T-helper 1 cell treated with Interleukin-12 subunit alpha and Interleukin-12 subunit beta and Interleukin-4 antibody, amounts not matched to agents 30 μg/mL and 1 μg/mL, for 36 hours (primary cell): ENCODE results near the gene BMPR1B.
"Not testable (repeated sequence)": the region's sequence is repeated elsewhere in the genome, so short reads cannot be mapped to it uniquely, and the experiment has no call there.

Experiments
- H3K27ac Mint-ChIP-seq: one replicate; pipeline ENCODE4 v1.8.0; 2021; ENCODE audit warnings: mild to moderate bottlenecking, mixed read lengths
- H3K27me3 Mint-ChIP-seq: one replicate; pipeline ENCODE4 v1.8.0; 2021; ENCODE audit warnings: low read depth, mixed read lengths
- H3K36me3 Mint-ChIP-seq: one replicate; pipeline ENCODE4 v1.8.0; 2021; ENCODE audit warnings: low read depth, mixed read lengths
- H3K4me1 Mint-ChIP-seq: one replicate; pipeline ENCODE4 v1.8.0; 2021; ENCODE audit warnings: low read depth, mixed read lengths
- H3K4me3 Mint-ChIP-seq: one replicate; pipeline ENCODE4 v1.8.0; 2021; ENCODE audit warnings: mild to moderate bottlenecking, moderate library complexity, mixed read lengths
- H3K9me3 Mint-ChIP-seq: one replicate; pipeline ENCODE4 v1.8.0; 2021; ENCODE audit warnings: mixed read lengths

The BMPR1B gene

GRCh38 chr4:95107635-95108034 is 349.9 kb downstream of the BMPR1B start:
- no peaks in the 10 kb centered on the region for H3K9me3 Mint-ChIP-seq
- H3K27ac Mint-ChIP-seq: no peak overlapping the region
- H3K27me3 Mint-ChIP-seq: no peaks in the 10 kb centered on the region
- H3K36me3 Mint-ChIP-seq: no peaks in the 10 kb centered on the region
- H3K4me1 Mint-ChIP-seq: no peaks in the 10 kb centered on the region
- H3K4me3 Mint-ChIP-seq: no peak overlapping the region

GRCh38 chr4:95108883-95109421 is 351.2 kb downstream of the BMPR1B start:
- Mint-ChIP-seq H3K27me3 (no peaks in the 10 kb centered on the region), H3K4me3 (no peak overlapping the region), H3K36me3 (no peaks in the 10 kb centered on the region), H3K4me1 (no peaks in the 10 kb centered on the region), H3K27ac (no peak overlapping the region), H3K9me3 (no peaks in the 10 kb centered on the region)

GRCh38 chr4:95114521-95114920 is 356.8 kb downstream of the BMPR1B start:
- H3K27ac Mint-ChIP-seq: no peak overlapping the region
- H3K9me3 Mint-ChIP-seq: no peaks in the 10 kb centered on the region
- H3K36me3 Mint-ChIP-seq: no peaks in the 10 kb centered on the region
- H3K27me3 Mint-ChIP-seq: no peaks in the 10 kb centered on the region
- no peaks in the 10 kb centered on the region for H3K4me1 Mint-ChIP-seq
- no peak overlapping the region for H3K4me3 Mint-ChIP-seq

GRCh38 chr4:95118497-95118896 is 360.7 kb downstream of the BMPR1B start:
- peaks cover 5% of the 10 kb centered on the region for H3K27me3 Mint-ChIP-seq
- H3K9me3 Mint-ChIP-seq: no peaks in the 10 kb centered on the region
- no peak overlapping the region for H3K27ac Mint-ChIP-seq
- H3K36me3 Mint-ChIP-seq: no peaks in the 10 kb centered on the region
- no peak overlapping the region for H3K4me3 Mint-ChIP-seq
- H3K4me1 Mint-ChIP-seq: no peaks in the 10 kb centered on the region

GRCh38 chr4:95120456-95120855 is 362.7 kb downstream of the BMPR1B start:
- Mint-ChIP-seq H3K27ac (no peak overlapping the region), H3K36me3 (no peaks in the 10 kb centered on the region), H3K9me3 (no peaks in the 10 kb centered on the region), H3K27me3 (peaks cover 5% of the 10 kb centered on the region), H3K4me1 (no peaks in the 10 kb centered on the region), H3K4me3 (no peak overlapping the region)

- Mint-ChIP-seq H3K27ac (no peak overlapping the region), H3K4me1 (no peaks in the 10 kb centered on the region), H3K4me3 (no peak overlapping the region), H3K36me3 (no peaks in the 10 kb centered on the region), H3K9me3 (no peaks in the 10 kb centered on the region), H3K27me3 (peaks cover 5% of the 10 kb centered on the region)
These were observed 364.2 kb downstream of the BMPR1B start for GRCh38 chr4:95122001-95122400.

- Mint-ChIP-seq H3K9me3 (no peaks in the 10 kb centered on the region), H3K27ac (no peak overlapping the region), H3K4me3 (no peak overlapping the region), H3K36me3 (no peaks in the 10 kb centered on the region), H3K27me3 (peaks cover 5% of the 10 kb centered on the region), H3K4me1 (no peaks in the 10 kb centered on the region)
These were observed 367.2 kb downstream of the BMPR1B start for GRCh38 chr4:95124906-95125504.

- Mint-ChIP-seq H3K36me3 (no peaks in the 10 kb centered on the region), H3K9me3 (no peaks in the 10 kb centered on the region), H3K4me3 (no peak overlapping the region), H3K27me3 (peaks cover 10% of the 10 kb centered on the region), H3K4me1 (no peaks in the 10 kb centered on the region), H3K27ac (no peak overlapping the region)
These were observed 371.3 kb downstream of the BMPR1B start for GRCh38 chr4:95129031-95129430.

GRCh38 chr4:95129821-95130311 is 372.1 kb downstream of the BMPR1B start:
- no peaks in the 10 kb centered on the region for H3K4me1 Mint-ChIP-seq
- H3K36me3 Mint-ChIP-seq: no peaks in the 10 kb centered on the region
- peaks cover 10% of the 10 kb centered on the region for H3K27me3 Mint-ChIP-seq
- H3K27ac Mint-ChIP-seq: no peak overlapping the region
- no peak overlapping the region for H3K4me3 Mint-ChIP-seq
- no peaks in the 10 kb centered on the region for H3K9me3 Mint-ChIP-seq

GRCh38 chr4:95134016-95134415 is 376.3 kb downstream of the BMPR1B start:
- peaks cover 10% of the 10 kb centered on the region for H3K27me3 Mint-ChIP-seq
- H3K4me3 Mint-ChIP-seq, H3K27ac Mint-ChIP-seq, H3K4me1 Mint-ChIP-seq, H3K9me3 Mint-ChIP-seq, H3K36me3 Mint-ChIP-seq: not testable (repeated sequence)

GRCh38 chr4:95139424-95139823 is 381.7 kb downstream of the BMPR1B start:
- H3K4me3 Mint-ChIP-seq, H3K36me3 Mint-ChIP-seq, H3K9me3 Mint-ChIP-seq, H3K27ac Mint-ChIP-seq, H3K4me1 Mint-ChIP-seq: not testable (repeated sequence)
- H3K27me3 Mint-ChIP-seq: peaks cover 10% of the 10 kb centered on the region

- H3K36me3 Mint-ChIP-seq: no peaks in the 10 kb centered on the region
- H3K4me3 Mint-ChIP-seq: no peak overlapping the region
- peaks cover 8% of the 10 kb centered on the region for H3K9me3 Mint-ChIP-seq
- peaks cover 1% of the 10 kb centered on the region for H3K4me1 Mint-ChIP-seq
- H3K27me3 Mint-ChIP-seq: peaks cover 23% of the 10 kb centered on the region
- H3K27ac Mint-ChIP-seq: no peak overlapping the region
These were observed 383.6 kb downstream of the BMPR1B start for GRCh38 chr4:95141361-95141760.

- Mint-ChIP-seq H3K27me3 (peaks cover 27% of the 10 kb centered on the region), H3K9me3 (peaks cover 8% of the 10 kb centered on the region)
These were observed 385.2 kb downstream of the BMPR1B start for GRCh38 chr4:95142932-95143331.

GRCh38 chr4:95151255-95151654 is 393.5 kb downstream of the BMPR1B start:
- no peaks in the 10 kb centered on the region for H3K36me3 Mint-ChIP-seq
- H3K27me3 Mint-ChIP-seq: peaks cover 31% of the 10 kb centered on the region
- H3K27ac Mint-ChIP-seq: no peak overlapping the region
- H3K9me3 Mint-ChIP-seq: no peaks in the 10 kb centered on the region
- H3K4me3 Mint-ChIP-seq: no peak overlapping the region
- peaks cover 11% of the 10 kb centered on the region for H3K4me1 Mint-ChIP-seq

More at GRCh38 chr4:95142932-95143331, 385.2 kb downstream of the BMPR1B start:
- H3K4me3 Mint-ChIP-seq: no peak overlapping the region
- no peak overlapping the region for H3K27ac Mint-ChIP-seq
- H3K36me3 Mint-ChIP-seq: no peaks in the 10 kb centered on the region
- peaks cover 1% of the 10 kb centered on the region for H3K4me1 Mint-ChIP-seq

- Mint-ChIP-seq H3K36me3 (no peaks in the 10 kb centered on the region), H3K27me3 (peaks cover 37% of the 10 kb centered on the region), H3K27ac (no peak overlapping the region), H3K4me1 (peaks cover 15% of the 10 kb centered on the region), H3K4me3 (no peak overlapping the region), H3K9me3 (no peaks in the 10 kb centered on the region)
These were observed 395.4 kb downstream of the BMPR1B start for GRCh38 chr4:95153182-95153581.
